ENCODE results near the gene MAPK9. TPM values are rescaled to one million over a fixed set of nuclear protein-coding genes. Genes with fewer than 3 reads are reported as not detected.
A peak's percentile ranks its signal among the peaks of the same experiment; 100 is the strongest.

MAPK9 gene
- total and polyA plus RNA-seq, 9 of the 15 experiments (the other 6 are each of a cell fraction or from before 2014, with no cell fraction given) = 4.8 to 58.0 (median 29.9) TPM

DNA sequence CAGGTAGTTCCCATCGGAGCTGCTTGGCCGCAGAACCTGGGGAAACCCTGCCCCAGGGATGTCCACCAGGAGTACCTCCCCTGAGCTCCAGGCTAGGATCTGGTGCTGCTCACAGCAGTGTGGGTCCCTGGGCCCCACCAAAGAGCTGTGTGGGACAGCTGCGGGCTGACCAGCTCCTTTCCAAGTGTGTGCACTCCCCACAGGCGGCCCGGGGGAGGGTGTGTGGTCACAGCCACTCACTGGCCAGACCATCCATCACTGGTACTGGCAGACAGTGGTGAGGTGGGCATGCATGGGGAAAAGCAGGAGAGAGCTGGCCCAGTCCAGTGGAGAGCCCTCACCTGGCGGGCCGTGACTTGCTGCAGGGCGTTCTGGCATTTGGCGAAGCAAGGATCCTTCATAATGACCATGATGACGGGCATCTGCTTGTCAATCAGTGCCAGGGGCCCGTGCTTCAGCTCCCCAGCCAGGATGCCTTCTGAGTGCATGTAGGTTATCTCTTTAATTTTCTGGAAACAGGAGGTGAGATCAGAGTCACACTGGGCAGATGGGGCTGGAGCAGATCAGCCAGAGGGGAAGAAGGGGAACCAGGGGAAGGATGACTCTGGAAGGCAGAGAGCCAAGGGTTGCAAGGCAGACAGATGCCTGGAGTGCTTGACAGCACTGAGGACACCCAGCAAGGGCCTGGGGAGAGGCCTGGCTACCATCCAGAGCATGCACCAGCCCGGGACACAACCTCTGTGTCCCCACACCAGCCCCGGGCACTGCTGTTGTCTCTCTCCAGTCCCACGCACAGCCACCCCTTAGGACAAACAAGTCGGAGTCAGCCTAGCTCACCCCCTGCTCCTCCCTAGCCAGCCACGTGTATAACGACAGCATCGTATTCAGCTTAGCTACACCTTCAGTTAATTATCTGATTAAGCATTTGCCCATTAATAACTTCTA, 12.8 kb upstream of the MAPK9 start:
- no peak overlapping the region for H3K4me3 ChIP-seq
- ChIA-PET POLR2A (interaction anchor here (0.6 to 0.9 kb wide), 4 partner anchors 9 to 83 kb away, joined by 3 to 4 read pairs (median 3); no protein-coding TSS in a partner anchor), CTCF (ENCODE audit: low intra/inter-chr PET ratio) (no interaction called here)
- H3K79me2 ChIP-seq (ENCODE audit: control insufficient read depth, insufficient read depth, low read length) = no peaks in the 10 kb centered on the region
- BruUV-seq (replicated peaks) = no TSS peak
- no peaks in the 10 kb centered on the region for H3K9me3 ChIP-seq (replicated peaks; ENCODE audit: control insufficient read depth, insufficient read depth, low read depth, low read length)
- H3K9me1 ChIP-seq (ENCODE audit: control insufficient read depth, insufficient read depth, low read length) = no peaks in the 10 kb centered on the region
- 0% methylated on average over 17 of the region's 18 CpGs for WGBS (ENCODE audit: insufficient coverage, low coverage, missing lambda C conversion rate)
- FAIRE-seq (no peak), DNase-seq (ENCODE audit: extremely low read depth in 1 of 4, low spot score in 3 of 4) (no peak), ATAC-seq (no peak)
- H2AFZ ChIP-seq (ENCODE audit: low read depth, low read length) = no peak overlapping the region
- H3K27ac ChIP-seq (ENCODE audit: extremely low read depth, low read depth, low read length) = no peak overlapping the region
- peak overlapping the region in 1 of 2 experiments; percentile 8; a peak in 1 of 4 replicates for H3K9ac ChIP-seq (ENCODE audit: insufficient read depth in 1 of 2, low read depth in 2 of 2, low read length in 2 of 2)
- intact Hi-C loops (cut with micrococcal nuclease) = no loop called here
- no peaks in the 10 kb centered on the region; a peak in 1 of 5 replicates for H3K4me1 ChIP-seq (replicated peaks in 1 of 2; ENCODE audit: control insufficient read depth in 2 of 2, insufficient read depth in 2 of 2, low read length in 2 of 2)
- no peaks in the 10 kb centered on the region for H4K20me1 ChIP-seq (replicated peaks; ENCODE audit: control insufficient read depth, insufficient read depth, low read length)
- H3K36me3 ChIP-seq (ENCODE audit: control insufficient read depth, insufficient read depth, low read length) = no peaks in the 10 kb centered on the region
- H3K27me3 ChIP-seq (ENCODE audit: control insufficient read depth in 2 of 2, insufficient read depth in 2 of 2, low read length in 2 of 2) = peaks cover 38 to 64% of the 10 kb centered on the region in 2 experiments
- TF ChIP-seq, protein P1, sequence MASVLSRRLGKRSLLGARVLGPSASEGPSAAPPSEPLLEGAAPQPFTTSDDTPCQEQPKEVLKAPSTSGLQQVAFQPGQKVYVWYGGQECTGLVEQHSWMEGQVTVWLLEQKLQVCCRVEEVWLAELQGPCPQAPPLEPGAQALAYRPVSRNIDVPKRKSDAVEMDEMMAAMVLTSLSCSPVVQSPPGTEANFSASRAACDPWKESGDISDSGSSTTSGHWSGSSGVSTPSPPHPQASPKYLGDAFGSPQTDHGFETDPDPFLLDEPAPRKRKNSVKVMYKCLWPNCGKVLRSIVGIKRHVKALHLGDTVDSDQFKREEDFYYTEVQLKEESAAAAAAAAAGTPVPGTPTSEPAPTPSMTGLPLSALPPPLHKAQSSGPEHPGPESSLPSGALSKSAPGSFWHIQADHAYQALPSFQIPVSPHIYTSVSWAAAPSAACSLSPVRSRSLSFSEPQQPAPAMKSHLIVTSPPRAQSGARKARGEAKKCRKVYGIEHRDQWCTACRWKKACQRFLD (CRISPR knock-in tag; IDR thresholded peaks at IDR 0.05) = no peak
- TF ChIP-seq NFATC3 (IDR thresholded peaks at IDR 0.05) (no peak), NR3C1 (CRISPR knock-in tag; IDR thresholded peaks at IDR 0.05) (no peak), POLR2B (IDR thresholded peaks at IDR 0.05; ENCODE audit: low read depth, partially characterized antibody) (no peak), PCBP2 (IDR thresholded peaks at IDR 0.05; ENCODE audit: low read depth, low read length, poor library complexity, severe bottlenecking) (no peak), ZFP1 (CRISPR knock-in tag; IDR thresholded peaks at IDR 0.05) (no peak), ZNF589 (CRISPR knock-in tag; IDR thresholded peaks at IDR 0.05; ENCODE audit: low read depth) (no peak), PTRF (tag; IDR thresholded peaks at IDR 0.05) (no peak), ZNF354B (CRISPR knock-in tag; IDR thresholded peaks at IDR 0.05) (no peak), SRSF9 (IDR thresholded peaks at IDR 0.05; ENCODE audit: borderline replicate concordance, low read depth, low read length) (no peak), ADNP (tag; IDR thresholded peaks at IDR 0.05) (no peak), ZNF12 (CRISPR knock-in tag; IDR thresholded peaks at IDR 0.05) (no peak), IFI16 (CRISPR knock-in tag; IDR thresholded peaks at IDR 0.05) (no peak)
- TF ChIP-seq, protein P2, sequence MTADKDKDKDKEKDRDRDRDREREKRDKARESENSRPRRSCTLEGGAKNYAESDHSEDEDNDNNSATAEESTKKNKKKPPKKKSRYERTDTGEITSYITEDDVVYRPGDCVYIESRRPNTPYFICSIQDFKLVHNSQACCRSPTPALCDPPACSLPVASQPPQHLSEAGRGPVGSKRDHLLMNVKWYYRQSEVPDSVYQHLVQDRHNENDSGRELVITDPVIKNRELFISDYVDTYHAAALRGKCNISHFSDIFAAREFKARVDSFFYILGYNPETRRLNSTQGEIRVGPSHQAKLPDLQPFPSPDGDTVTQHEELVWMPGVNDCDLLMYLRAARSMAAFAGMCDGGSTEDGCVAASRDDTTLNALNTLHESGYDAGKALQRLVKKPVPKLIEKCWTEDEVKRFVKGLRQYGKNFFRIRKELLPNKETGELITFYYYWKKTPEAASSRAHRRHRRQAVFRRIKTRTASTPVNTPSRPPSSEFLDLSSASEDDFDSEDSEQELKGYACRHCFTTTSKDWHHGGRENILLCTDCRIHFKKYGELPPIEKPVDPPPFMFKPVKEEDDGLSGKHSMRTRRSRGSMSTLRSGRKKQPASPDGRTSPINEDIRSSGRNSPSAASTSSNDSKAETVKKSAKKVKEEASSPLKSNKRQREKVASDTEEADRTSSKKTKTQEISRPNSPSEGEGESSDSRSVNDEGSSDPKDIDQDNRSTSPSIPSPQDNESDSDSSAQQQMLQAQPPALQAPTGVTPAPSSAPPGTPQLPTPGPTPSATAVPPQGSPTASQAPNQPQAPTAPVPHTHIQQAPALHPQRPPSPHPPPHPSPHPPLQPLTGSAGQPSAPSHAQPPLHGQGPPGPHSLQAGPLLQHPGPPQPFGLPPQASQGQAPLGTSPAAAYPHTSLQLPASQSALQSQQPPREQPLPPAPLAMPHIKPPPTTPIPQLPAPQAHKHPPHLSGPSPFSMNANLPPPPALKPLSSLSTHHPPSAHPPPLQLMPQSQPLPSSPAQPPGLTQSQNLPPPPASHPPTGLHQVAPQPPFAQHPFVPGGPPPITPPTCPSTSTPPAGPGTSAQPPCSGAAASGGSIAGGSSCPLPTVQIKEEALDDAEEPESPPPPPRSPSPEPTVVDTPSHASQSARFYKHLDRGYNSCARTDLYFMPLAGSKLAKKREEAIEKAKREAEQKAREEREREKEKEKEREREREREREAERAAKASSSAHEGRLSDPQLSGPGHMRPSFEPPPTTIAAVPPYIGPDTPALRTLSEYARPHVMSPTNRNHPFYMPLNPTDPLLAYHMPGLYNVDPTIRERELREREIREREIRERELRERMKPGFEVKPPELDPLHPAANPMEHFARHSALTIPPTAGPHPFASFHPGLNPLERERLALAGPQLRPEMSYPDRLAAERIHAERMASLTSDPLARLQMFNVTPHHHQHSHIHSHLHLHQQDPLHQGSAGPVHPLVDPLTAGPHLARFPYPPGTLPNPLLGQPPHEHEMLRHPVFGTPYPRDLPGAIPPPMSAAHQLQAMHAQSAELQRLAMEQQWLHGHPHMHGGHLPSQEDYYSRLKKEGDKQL (CRISPR knock-in tag; IDR thresholded peaks at IDR 0.05; ENCODE audit: borderline replicate concordance) = no peak
- in situ Hi-C loops (cut with MboI) = no loop called here
- no peak overlapping the region for H3K4me2 ChIP-seq (ENCODE audit: insufficient read depth, low read length)

All from K562 (cell line).